B cell (primary cell): ENCODE measurements around the gene ISOC2.

ENCODE experiments used
- CTCF ChIP-seq: fragments of 200-600 bp; IDR thresholded peaks from one replicate; pipeline ENCODE4 v1.8.0; 2022; ENCODE audit warnings: antibody characterized with exemption, mild to moderate bottlenecking
- EZH2 ChIP-seq: IDR thresholded peaks from 2 replicates; pipeline ENCODE4 v1.6.1; 2012; ENCODE audit warnings: borderline replicate concordance, low read depth, mild to moderate bottlenecking, moderate library complexity, low read length; ENCODE audit not compliant: insufficient read depth, poor library complexity, severe bottlenecking

DNA sequence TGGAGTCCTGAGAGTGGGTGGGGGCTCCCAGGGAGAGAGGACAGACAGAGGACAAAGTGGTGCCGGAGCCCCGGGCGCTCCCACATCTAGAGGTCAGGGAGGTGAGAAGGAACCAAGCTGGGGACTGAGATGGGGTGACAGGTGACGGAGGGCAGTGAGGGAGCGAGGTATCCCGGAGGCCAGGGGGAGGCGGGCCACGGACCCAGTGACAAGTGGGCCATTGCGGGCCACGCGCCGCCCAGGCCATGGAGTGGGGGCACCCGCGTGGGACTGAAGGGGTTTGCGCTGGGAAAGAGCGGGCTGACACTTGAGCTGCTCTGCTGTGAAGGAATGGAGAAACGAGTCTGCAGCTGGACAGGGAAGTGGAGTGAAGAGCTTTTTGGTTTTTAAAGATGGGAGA, 17.6 kb upstream of the ISOC2 start:
- TF ChIP-seq CTCF, result no peak
- no peak for TF ChIP-seq EZH2
